DMS53 (cell line): Measurements from ENCODE around the gene TAF11L4.
"Not testable (repeated sequence)": the region's sequence is repeated elsewhere in the genome, so short reads cannot be mapped to it uniquely, and the experiment has no call there.

Experiments used
- DNase-seq: peaks from one replicate; lab custom pipeline; 2025; lab: John Stamatoyannopoulos, UW

The TAF11L4 gene

DNA sequence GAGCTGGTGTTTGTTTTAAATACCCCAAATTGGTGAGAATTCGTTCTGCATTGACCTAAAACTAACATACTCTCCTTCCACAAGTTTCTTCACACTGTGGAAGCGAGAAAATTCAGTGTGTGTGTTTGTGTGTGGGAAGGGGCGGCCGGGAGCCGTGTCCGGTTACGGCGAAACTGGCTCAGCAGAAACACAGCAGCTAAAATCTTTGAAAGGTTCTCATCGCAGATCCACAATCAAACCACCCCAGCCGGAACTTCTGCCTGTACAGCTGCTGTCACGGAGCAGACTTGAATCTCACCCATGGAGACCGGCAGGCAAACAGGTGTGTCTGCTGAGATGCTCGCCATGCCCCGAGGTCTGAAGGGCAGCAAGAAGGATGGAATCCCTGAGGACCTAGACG, at the start of gene TAF11L4:
Gene TAF11L4 (plus strand): TSS at position 301 of the 400 bp plus-strand sequence.
- not testable (repeated sequence) for DNase-seq

DNA sequence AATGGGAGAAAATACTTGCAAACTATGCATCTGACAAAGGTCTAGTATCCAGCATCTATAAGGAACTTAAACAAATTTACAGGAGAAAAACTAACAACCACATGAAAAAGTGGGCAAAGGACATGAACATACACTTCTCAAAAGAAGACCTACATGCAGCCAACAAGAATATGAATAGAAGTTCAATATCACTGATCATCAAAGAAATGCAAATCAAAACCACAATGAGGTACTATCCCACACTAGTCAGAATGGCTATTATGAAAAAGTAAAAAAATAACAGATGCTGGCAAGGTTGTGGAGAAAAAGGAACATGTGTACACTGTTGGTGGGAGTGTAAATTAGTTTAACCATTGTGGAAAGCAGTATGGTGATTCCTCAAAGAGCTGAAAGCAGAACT, 46.5 kb upstream of the TAF11L4 start:
- DNase-seq: not testable (repeated sequence)

DNA sequence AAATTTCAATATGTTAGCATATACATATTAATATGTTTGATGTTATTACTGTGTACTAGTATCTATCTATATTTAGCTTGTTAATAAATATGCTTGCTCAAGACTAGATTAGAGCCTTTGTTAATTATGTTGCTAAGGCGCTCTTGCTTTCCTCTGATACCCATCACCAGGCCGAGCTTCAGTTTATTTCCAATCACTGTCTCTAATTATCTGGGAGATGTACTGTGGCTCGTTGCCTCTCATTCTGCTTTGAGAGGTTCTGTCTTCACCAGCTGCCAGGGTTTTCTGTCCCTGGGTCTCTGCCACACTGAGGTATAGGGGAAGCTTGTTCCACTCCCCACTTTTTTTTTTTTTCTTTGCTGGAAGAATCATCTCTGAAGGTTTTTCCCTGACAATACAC, 44.6 kb upstream of the TAF11L4 start:
- DNase-seq: no peak

DNA sequence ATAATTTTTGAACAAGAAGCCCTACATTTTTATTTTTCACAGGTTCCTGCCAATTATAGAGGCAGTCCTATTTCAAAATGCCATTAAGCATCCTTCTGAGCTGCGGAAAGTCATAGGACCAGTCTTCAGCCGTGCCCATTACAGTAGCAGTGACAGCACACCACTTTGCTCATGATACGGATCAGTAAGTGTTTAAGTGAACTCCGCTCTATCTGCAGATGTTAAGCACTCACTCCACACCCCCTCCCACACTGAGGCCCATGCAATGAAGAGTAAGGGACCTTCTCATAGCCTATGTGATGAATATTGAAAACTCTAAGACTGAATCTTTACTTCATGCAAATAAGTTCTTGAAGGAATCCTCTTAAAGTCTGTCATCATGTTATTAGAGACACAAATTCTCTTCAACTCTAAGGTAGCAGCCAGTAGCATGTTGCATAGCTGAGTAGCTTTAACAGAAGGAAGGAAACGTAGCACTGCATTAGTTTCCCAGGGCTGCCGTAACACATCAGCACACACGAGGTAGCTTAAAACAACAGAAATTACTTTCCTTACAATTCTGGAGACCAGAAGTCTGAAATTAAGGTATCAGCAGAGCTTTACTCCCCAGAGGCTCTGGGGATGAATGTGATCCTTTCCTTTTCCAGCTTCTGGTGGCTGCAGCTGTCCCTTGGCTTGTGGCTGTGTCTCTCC, 43.9 kb upstream of the TAF11L4 start:
- DNase-seq: no peak

DNA sequence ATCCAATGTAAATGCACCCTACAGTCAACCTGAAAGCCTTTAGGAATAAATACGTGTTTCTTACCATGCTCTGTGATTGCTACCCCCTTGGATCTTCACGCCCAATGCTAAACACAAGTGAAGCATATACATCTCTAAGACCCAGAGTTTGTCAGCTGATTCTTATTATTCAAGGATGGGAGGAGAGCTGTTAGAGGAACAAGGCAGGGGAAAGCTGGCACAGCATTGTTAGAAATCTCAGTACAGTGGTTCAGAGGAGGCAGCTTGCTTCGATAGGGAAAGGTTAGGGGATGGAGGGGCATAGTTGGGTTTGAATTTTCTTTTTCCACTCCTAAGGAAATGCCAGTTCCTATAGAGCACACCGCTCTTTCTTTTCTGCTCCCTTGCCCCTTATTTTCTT, 40.2 kb upstream of the TAF11L4 start:
- no peak for DNase-seq

DNA sequence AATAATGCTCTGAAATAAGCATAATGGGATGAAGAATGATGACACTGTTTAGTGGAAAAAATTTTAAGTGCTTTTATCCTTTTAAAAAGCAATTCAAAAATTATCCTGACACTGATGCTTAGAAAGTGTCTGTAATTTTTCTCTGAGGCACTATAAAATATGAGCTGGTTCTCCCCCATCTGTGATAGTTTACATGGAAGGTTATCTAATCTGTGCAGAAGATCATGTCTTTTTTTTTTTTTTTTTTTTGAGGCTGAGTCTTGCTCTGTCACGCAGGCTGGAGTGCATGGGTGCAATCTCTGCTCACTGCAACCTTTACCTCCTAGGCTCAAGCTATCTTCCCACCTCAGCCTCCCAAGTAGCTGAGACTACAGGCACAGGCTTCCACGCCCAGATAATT, 38.8 kb upstream of the TAF11L4 start:
- no peak for DNase-seq

DNA sequence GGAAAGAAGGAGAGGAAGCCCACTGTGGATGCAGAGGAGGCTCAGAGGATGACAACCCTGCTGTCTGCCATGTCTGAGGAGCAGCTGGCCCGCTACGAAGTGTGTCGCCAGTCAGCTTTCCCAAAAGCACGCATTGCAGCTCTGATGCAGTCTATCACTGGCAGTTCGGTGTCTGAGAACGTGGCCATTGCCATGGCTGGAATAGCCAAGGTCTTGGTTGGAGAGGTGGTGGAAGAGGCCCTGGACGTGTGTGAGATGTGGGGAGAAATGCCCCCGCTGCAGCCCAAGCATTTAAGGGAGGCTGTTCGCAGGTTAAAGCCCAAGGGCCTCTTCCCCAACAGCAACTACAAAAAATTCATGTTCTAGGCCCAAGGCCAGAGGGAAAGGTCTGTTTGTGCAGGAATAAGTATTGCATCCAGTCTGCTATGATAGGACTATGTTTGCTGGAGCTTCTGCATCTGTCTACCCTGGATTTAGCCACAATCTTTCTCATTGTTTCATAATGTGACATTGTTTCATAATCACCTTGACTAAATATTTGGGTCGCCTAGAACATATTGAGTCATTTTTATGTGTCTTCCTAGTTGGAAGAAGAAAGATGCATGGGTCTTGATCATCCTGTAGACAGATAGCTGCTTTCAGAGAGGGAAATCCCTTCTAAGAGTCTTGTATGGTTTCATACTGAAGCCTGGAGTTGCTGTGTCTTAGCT, 35.0 kb upstream of the TAF11L4 start:
- not testable (repeated sequence) for DNase-seq

DNA sequence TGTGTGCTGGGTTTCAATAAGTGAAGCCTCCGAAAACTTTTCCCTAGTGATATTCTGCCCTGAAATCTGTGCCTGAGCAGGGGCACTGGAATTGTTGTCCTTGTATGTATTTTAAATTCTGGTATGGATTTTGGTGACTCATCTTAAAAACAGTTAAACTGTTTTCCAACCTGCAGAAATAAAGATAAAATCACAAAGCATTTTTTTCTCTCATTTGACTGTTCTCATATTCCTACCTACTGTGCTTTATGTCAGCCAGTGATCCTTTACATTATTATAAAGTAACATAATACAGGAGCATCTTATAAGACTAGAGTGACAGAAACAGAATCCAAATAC, 34.5 kb upstream of the TAF11L4 start:
- DNase-seq: no peak

DNA sequence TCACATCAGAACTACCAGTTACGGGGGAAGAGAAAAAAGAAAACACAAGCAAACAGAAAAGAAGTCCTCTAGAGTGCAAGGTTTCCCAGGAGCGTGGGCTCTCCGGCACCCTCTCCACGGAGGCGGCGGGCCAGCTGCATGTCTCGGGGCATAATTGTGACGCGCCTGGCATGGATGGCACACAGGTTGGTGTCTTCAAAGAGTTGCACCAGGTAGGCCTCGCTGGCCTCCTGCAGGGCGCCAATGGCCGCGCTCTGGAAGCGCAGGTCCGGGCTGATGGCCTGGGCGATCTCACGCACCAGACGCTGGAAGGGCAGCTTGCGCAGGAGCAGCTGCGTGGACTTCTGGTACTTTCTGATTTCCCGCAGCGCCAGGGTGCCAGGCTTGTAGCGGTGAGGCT, 30.3 kb upstream of the TAF11L4 start:
- DNase-seq: not testable (repeated sequence)

DNA sequence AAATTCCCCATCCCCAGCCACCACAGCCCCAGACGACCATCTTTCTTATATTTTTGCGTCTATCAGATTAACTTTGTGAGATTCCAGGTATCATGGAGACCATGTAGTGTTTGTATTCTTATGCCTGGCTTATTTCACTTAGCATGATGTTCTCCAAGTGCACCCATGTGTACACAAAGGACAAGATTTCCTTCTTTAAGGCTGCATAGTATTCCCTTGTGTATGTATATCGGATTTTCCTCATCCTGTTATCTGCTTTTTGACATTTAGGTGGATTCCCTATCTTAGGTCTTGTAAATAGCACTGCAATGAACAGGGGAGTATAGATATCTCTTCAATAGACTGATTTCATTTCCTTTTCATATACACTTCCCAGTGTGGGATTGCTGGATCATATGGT, 28.8 kb upstream of the TAF11L4 start:
- no peak for DNase-seq

DNA sequence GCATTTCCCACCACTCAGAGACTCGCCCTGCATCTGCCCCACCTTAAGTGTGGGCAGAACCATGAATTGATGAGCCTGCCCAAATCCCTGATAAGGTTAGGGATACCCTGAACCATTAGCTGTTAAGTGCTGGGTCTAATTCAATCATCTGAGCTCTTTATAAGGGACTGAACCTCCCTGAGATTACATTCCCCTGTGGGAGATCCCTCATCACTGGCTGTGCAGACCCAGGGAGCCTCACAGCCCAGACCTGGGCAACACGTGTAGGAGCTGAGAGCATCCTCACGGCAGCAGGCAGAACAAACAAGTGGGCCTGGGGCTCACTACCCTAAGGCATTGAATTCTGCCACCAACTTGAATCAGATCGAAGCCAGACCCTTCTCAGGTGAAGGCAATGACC, 24.2 kb upstream of the TAF11L4 start:
- no peak for DNase-seq

DNA sequence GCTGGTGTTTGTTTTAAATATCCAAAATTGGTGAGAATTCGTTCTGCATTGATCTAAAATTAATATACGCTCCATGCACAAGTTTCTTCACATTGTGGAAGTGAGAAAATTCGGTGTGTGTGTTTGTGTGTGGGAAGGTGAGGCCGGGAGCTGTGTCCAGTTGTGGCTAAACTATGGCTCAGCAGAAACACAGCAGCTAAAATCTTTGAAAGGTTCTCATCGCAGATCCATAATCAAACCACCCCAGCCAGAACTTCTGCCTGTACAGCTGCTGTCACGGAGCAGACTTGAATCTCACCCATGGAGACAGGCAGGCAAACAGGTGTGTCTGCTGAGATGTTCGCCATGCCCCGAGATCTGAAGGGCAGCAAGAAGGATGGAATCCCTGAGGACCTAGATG, 23.7 kb upstream of the TAF11L4 start, which contains the start of gene TAF11L2:
Gene TAF11L2 (plus strand): TSS at position 301 of the 400 bp plus-strand sequence.
- DNase-seq: not testable (repeated sequence)

DNA sequence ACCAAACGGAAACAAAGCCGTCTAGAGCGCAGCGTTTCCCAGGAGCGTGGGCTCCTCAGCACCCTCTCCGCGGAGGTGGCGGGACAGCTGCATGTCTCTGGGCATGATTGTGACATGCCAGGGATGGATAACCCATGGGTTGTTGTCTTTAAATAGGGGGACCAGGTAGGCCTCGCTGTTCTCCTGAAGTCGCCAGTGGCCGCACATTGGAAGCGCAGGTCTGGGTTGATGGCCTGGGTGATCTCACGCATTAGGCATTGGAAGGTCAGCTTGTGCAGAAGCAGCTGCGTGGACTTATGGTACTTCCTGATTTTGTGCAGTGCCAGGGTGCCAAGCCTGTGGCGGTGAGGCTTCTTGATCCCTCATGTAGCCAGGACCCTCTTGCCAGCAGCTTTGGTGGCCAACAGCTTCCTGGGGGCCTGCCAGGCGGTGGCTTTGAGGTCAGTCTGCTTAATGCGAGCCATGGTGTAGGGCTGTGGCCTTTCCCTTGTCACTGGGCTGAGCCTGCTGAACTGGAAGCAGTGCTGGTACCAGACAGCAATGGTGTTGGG, 9.8 kb upstream of the TAF11L4 start:
- DNase-seq: no peak

DNA sequence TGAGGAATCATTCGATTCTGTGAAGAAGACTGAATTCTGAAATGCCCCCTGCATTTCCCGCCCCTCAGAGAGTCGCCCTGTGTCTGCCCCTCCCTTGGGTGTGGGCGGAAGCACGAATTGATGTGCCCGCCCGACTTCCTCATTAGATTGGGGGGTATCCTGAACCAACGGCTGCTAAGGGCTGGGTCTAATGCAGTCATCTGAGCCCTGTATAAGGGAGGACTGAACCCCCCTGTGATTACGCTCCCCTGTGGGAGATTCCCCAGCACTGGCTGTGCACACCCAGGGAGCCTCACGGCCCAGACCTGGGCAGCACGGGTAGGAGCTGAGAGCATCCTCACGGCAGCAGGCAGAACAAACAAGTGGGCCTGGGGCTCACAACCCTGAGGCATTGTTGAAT, 4.1 kb upstream of the TAF11L4 start:
- DNase-seq: not testable (repeated sequence)

DNA sequence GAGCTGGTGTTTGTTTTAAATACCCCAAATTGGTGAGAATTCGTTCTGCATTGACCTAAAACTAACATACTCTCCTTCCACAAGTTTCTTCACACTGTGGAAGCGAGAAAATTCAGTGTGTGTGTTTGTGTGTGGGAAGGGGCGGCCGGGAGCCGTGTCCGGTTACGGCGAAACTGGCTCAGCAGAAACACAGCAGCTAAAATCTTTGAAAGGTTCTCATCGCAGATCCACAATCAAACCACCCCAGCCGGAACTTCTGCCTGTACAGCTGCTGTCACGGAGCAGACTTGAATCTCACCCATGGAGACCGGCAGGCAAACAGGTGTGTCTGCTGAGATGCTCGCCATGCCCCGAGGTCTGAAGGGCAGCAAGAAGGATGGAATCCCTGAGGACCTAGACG, 3.5 kb upstream of the TAF11L4 start, which contains the start of gene TAF11L3:
Gene TAF11L3 (plus strand): TSS at position 301 of the 400 bp plus-strand sequence.
- DNase-seq: not testable (repeated sequence)

DNA sequence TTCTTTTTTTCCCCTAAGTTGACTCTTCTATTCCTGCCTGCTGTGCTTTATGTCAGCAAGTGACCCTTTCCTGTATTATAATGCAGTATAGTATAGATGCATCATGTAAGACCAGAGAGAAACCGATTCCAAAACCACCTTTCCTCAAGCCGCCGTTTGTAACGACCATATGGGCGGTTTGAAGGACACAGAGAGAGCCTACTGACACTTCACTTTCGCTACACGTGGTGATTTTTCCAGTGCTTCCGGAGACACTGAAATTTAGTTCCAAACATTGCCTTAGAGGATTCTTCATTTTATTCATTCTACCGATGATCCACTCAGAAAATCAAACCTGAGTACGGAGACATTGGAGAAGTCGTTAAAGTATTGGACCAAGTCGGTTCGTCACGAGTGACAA, 2.1 kb upstream of the TAF11L4 start:
- not testable (repeated sequence) for DNase-seq

DNA sequence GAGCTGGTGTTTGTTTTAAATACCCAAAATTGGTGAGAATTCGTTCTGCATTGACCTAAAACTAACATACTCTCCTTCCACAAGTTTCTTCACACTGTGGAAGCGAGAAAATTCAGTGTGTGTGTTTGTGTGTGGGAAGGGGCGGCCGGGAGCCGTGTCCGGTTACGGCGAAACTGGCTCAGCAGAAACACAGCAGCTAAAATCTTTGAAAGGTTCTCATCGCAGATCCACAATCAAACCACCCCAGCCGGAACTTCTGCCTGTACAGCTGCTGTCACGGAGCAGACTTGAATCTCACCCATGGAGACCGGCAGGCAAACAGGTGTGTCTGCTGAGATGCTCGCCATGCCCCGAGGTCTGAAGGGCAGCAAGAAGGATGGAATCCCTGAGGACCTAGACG, 3.3 kb downstream of the TAF11L4 start, which contains the start of gene TAF11L5:
Gene TAF11L5 (plus strand): TSS at position 301 of the 400 bp plus-strand sequence.
- not testable (repeated sequence) for DNase-seq

DNA sequence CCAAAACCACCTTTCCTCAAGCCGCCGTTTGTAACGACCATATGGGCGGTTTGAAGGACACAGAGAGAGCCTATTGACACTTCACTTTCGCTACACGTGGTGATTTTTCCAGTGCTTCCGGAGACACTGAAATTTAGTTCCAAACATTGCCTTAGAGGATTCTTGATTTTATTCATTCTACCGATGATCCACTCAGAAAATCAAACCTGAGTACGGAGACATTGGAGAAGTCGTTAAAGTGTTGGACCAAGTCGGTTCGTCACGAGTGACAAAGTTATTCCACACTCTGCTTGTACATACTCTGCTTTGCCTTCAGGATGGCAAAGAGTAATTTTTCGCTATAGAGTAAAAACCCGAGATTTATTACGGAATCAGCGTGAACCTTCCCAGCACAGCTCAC, 4.9 kb downstream of the TAF11L4 start:
- not testable (repeated sequence) for DNase-seq

DNA sequence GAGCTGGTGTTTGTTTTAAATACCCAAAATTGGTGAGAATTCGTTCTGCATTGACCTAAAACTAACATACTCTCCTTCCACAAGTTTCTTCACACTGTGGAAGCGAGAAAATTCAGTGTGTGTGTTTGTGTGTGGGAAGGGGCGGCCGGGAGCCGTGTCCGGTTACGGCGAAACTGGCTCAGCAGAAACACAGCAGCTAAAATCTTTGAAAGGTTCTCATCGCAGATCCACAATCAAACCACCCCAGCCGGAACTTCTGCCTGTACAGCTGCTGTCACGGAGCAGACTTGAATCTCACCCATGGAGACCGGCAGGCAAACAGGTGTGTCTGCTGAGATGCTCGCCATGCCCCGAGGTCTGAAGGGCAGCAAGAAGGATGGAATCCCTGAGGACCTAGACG, 6.8 kb downstream of the TAF11L4 start, which contains the start of gene TAF11L6:
Gene TAF11L6 (plus strand): TSS at position 301 of the 400 bp plus-strand sequence.
- not testable (repeated sequence) for DNase-seq
